DOHH2 (cell line): ENCODE measurements around the gene PKHD1.

Source experiments
- CTCF ChIP-seq: fragments of 200-600 bp; sonication (generic); IDR thresholded peaks from one replicate; pipeline ENCODE4 v1.5.1; 2014; ENCODE audit warnings: antibody characterized with exemption, mild to moderate bottlenecking, low read depth, low read length; ENCODE audit not compliant: poor library complexity, severe bottlenecking
- EZH2phosphoT487 ChIP-seq: fragments of 200-600 bp; sonication (generic); IDR thresholded peaks from 2 replicates; pipeline ENCODE4 v1.6.1; 2017; ENCODE audit warnings: borderline replicate concordance, mild to moderate bottlenecking, antibody characterized with exemption, low read length, moderate library complexity, mixed read lengths

- TF ChIP-seq CTCF (no peak), EZH2phosphoT487 (no peak)
Observed at GRCh38 chr6:51585264-51585663, 502.1 kb downstream of the PKHD1 start.
